Measurements from ENCODE around the gene RAB24.

The RAB24 gene

DNA sequence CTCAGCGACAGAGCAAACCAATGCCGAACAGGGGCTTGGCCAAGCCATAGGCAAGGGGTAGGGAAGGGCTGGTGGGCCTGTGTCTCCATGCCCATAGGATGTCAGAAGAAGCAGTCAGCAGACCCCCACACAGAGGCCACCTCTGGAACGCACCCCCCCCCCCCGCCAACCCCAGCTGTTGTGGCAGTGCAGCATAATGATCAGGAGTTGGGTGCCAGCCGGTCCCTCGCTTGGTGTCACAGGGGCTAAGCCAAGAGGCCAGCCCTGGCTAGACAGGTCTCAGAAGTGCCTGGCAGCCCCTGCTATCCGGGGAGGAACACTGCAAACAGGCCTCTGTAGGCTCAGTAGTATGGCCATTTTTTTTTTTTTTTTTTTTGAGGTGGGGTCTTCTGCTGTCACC, 11.9 kb upstream of the RAB24 start:
- no peak overlapping the region for H3K4me3 ChIP-seq (ENCODE audit: low read depth, low read length)
- in situ Hi-C loops (cut with HindIII; ENCODE audit: low sequenced_read_pairs): no loop called here

DNA sequence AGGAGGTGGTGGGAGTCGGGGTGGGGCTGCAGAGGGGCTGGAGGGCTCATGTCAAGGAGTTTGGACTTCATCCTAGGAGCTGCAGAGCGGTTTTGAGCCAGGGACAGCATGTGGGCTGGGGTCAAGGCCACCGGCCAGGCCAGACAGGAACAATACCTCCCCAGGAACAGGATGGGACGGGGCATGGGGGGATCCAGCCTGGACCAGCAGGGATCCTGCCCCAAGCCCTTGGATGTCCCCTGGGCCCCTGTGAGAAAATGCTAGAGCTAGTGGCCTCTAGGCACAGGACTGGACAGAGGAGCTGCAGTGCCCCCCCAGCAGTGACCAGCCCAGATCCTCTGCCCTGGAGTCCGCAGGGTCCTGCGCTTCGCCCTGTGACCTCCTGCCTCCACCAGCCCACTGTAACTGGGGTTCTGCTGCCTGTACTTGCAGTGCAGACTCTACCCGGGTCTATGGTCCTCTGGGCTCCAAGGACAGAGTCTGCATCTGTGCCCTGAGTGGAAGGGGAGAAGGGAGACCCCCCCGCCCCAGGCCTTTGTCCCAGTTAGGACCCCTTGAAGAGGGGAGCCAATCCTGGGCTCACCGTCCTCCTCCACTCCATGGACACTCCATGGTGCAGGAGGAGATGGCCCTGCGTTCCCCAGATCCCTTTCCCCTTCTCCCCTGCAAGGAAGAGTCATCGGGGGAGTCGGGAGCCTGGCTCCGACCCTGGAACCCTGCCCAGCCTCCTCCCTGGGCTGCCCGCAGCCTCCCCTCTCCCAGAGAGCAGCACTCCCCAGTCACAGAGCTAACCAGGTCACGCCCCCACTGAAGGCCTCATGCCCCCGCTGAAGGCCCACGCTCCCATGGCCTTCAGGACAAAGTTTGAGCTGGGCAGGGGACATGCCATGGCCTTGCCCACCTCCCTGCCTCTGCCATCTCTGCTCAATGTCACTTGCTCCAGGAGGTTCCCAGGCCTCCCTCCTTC, 11.1 kb upstream of the RAB24 start:
- TF ChIP-seq, protein P1, sequence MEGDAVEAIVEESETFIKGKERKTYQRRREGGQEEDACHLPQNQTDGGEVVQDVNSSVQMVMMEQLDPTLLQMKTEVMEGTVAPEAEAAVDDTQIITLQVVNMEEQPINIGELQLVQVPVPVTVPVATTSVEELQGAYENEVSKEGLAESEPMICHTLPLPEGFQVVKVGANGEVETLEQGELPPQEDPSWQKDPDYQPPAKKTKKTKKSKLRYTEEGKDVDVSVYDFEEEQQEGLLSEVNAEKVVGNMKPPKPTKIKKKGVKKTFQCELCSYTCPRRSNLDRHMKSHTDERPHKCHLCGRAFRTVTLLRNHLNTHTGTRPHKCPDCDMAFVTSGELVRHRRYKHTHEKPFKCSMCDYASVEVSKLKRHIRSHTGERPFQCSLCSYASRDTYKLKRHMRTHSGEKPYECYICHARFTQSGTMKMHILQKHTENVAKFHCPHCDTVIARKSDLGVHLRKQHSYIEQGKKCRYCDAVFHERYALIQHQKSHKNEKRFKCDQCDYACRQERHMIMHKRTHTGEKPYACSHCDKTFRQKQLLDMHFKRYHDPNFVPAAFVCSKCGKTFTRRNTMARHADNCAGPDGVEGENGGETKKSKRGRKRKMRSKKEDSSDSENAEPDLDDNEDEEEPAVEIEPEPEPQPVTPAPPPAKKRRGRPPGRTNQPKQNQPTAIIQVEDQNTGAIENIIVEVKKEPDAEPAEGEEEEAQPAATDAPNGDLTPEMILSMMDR (IDR thresholded peaks at IDR 0.05; ENCODE audit: low read depth, low read length): no peak
- in situ Hi-C loops (cut with HindIII; ENCODE audit: low sequenced_read_pairs): no loop called here
- DNase-seq (ENCODE audit: low read depth, low spot score): no peak
- no peak overlapping the region for H3K4me3 ChIP-seq (ENCODE audit: low read depth, low read length)

More for the DNA sequence above, 11.9 kb upstream of the RAB24 start:
- TF ChIP-seq, protein P1 (IDR thresholded peaks at IDR 0.05; ENCODE audit: low read depth, low read length): no peak
- DNase-seq (ENCODE audit: low read depth, low spot score): no peak

DNA sequence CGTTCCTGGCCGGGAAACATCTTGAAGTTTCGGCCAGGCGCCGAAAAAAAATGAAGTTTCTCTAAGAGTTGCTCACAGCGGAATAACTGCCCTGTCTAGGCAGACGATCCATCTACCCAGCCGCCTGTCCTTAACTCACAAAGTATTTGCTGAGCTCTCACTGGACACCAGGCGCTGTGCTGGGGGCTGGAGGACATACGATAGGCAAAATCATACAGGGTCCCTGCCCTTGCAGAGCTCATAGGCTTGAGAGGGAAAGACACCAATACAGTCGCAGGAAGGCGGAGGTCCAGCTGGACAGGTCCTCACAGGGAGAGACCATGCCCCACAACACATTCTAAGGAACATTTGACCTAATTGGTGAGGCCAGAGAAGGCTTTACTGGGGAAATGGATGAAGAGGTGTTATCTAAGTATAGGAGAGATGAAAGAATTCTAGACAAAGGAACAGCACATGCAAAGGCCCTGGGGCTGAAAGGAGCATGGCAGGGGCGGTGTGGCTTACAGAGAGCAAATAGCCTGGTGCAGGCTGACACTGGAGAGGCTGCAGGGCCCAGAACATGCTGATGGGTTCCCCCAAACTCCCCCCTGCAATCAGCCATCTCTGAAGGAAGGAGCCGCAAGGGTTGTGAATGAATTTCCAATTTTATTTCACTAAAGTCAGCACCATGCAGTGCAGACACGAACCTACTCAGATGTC, 10.2 kb upstream of the RAB24 start:
- in situ Hi-C loops (cut with HindIII; ENCODE audit: low sequenced_read_pairs): no loop called here
- DNase-seq (ENCODE audit: low read depth, low spot score): no peak
- no peak overlapping the region for H3K4me3 ChIP-seq (ENCODE audit: low read depth, low read length)
- TF ChIP-seq, protein P1 (IDR thresholded peaks at IDR 0.05; ENCODE audit: low read depth, low read length): no peak

DNA sequence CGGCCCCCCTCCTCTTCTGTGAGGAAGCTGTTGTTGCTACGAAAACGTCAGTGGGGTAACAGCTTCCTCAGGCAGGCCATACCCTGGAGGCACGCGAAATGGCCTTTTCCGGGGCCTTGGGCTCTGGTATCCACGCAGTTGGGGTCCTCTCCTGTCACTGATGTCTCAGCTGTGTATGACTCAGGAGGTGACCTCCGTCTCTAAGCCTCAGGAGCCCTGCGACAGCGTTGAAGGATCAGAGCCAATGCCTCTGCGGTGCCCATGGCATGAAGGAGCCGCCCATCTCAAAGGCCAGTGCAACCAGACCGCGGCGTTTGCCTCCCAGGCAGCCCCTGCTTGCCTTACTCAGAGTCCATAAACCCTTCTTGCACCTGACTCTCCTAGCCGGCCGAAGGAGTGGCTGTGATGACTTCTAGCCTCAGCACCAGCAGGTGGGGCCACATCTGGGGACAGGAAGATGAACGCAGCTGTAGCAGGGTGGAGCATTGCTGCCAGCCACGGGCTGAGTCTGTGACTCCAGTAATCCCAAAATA, 9.2 kb upstream of the RAB24 start:
- in situ Hi-C loops (cut with HindIII; ENCODE audit: low sequenced_read_pairs): no loop called here
- TF ChIP-seq, protein P1 (IDR thresholded peaks at IDR 0.05; ENCODE audit: low read depth, low read length): no peak
- H3K4me3 ChIP-seq (ENCODE audit: low read depth, low read length): peak overlapping the region; percentile 32
- DNase-seq (ENCODE audit: low read depth, low spot score): peak; percentile 20

DNA sequence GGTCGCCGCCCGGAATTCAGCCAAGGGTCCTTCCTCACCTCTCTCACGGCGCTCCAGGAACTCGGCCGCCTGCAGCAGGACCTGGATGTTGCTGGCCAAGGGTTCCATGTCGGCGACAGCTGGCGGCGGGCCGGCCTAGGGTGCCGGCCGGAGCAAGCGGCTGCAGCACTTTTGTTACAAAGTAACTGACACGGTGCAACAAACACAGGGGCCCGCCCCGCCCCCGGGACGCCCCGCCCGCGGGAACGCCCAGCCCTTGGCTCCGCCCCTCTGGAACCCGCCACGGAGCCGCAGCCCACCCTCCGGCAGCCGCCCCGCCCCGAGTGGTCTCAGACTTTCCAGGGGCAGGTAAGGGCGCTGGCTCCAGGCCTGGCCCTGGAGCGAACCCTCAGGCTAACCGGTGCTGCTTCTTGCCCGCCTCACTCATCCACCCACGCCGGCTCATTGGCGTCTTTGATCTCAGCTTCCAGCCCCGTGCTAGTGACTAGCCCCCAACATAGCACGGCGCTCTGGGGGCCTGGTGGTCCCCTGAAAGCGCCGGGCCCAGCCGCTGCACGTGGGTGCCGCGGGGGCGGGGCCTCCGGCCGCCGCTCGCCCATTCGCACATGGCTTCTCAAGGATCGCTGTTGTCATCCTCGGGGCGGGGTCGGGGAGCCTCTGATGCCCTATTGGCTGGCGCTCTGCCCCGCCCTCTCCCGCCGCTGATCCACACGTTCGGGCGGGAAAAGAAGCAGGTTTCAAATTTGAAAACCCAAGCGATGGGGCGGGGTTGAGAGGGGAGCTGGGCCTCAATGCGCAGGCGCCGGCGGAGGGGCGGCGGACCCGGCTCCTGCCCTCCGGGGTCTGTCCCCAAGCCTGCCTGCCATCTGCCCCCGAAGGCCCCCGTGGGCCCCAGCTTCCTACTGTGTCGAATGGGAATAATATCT, 8.5 kb upstream of the RAB24 start, which contains the start of gene MXD3:
Gene MXD3 (minus strand): TSS at position 176 of the 926 bp plus-strand sequence. CDS start 68 bp downstream, at position 108.
- DNase-seq (ENCODE audit: low read depth, low spot score): peak; percentile 96
- in situ Hi-C loops (cut with HindIII; ENCODE audit: low sequenced_read_pairs): no loop called here
- H3K4me3 ChIP-seq (ENCODE audit: low read depth, low read length): peak within 1 kb of the TSS; percentile 63
- TF ChIP-seq, protein P1 (IDR thresholded peaks at IDR 0.05; ENCODE audit: low read depth, low read length): no peak

DNA sequence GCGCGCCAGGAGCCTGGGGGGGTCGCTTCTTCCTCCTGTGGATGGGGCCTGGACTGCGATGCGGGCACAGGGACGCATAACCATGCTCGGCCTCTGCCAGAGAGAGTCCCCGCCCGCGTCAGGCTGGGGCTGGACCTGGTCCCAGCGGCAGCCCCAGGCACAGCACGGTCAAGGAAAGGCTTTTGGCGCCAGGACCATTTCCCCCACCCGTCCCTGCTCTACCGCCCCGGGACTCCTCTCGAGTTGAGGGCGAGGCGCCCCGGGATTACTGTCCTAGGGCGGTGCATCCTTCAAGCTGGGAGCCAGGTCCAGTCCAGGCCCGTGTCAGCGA, 7.8 kb upstream of the RAB24 start:
- in situ Hi-C loops (cut with HindIII; ENCODE audit: low sequenced_read_pairs): no loop called here
- TF ChIP-seq, protein P1 (IDR thresholded peaks at IDR 0.05; ENCODE audit: low read depth, low read length): no peak
- H3K4me3 ChIP-seq (ENCODE audit: low read depth, low read length): peak overlapping the region; percentile 63
- no peak for DNase-seq (ENCODE audit: low read depth, low spot score)

Measured in astrocyte of the spinal cord (primary cell).